Keratinocyte (primary cell): ENCODE measurements around the gene ZW10. TPM values are rescaled to one million over a fixed set of nuclear protein-coding genes. Genes with fewer than 3 reads are reported as not detected.

Experiments used
- DNase-seq: peaks from one replicate; pipeline ENCODE4 v3.0.0-alpha.2; 2011; ENCODE audit warnings: low read depth, missing footprints, low spot score
- FAIRE-seq: peaks from 2 replicates; lab custom pipeline; 2011; peaks lifted over from hg19 to GRCh38; lab: Jason Lieb, UNC
- H2AFZ ChIP-seq: 2 replicates; pipeline ENCODE4 v1.6.0; 2012; ENCODE audit warnings: low read length, control low read depth, inconsistent platforms; ENCODE audit not compliant: control insufficient read depth
- H3K27ac ChIP-seq: 2 replicates; pipeline ENCODE4 v1.5.1; 2011; ENCODE audit warnings: low read length; ENCODE audit not compliant: control insufficient read depth, insufficient read depth
- H3K27me3 ChIP-seq: 3 replicates; pipeline ENCODE4 v1.6.0; 2011; ENCODE audit warnings: low read length; ENCODE audit not compliant: control insufficient read depth, insufficient read depth; ENCODE audit errors: extremely low read depth
- H3K36me3 ChIP-seq, 2 experiments: 2 replicates in 1 of 2; 3 replicates in 1 of 2; pipeline ENCODE4 v1.5.1; 2011; ENCODE audit warnings: low read length in 2 of 2, mild to moderate bottlenecking in 1 of 2; ENCODE audit not compliant: control insufficient read depth in 2 of 2, insufficient read depth in 2 of 2; ENCODE audit errors: extremely low read depth in 1 of 2
- H3K4me1 ChIP-seq: 3 replicates; pipeline ENCODE4 v1.5.1; 2011; ENCODE audit warnings: low read length; ENCODE audit not compliant: control insufficient read depth, insufficient read depth; ENCODE audit errors: extremely low read depth
- H3K4me2 ChIP-seq: 3 replicates; pipeline ENCODE4 v1.6.0; 2011; ENCODE audit warnings: low read depth, low read length; ENCODE audit not compliant: control insufficient read depth, insufficient read depth; ENCODE audit errors: extremely low read depth
- H3K4me3 ChIP-seq, 3 experiments: fragments of 200-600 bp in 1 of 3; sonication (generic) in 1 of 3; 2 replicates in 2 of 3; 3 replicates in 1 of 3; pipeline ENCODE4 v1.5.1; 2011 to 2016; ENCODE audit warnings: low read length in 3 of 3, mild to moderate bottlenecking in 3 of 3, control low read depth in 2 of 3, inconsistent platforms in 1 of 3, low read depth in 1 of 3, mixed read lengths in 1 of 3, mixed run types in 1 of 3, moderate library complexity in 1 of 3; ENCODE audit not compliant: control insufficient read depth in 2 of 3, insufficient read depth in 2 of 3; ENCODE audit errors: extremely low read depth in 1 of 3
- H3K79me2 ChIP-seq: 2 replicates; pipeline ENCODE4 v1.6.0; 2012; ENCODE audit warnings: low read length; ENCODE audit not compliant: control insufficient read depth, insufficient read depth
- H3K9ac ChIP-seq: 3 replicates; pipeline ENCODE4 v1.6.0; 2011; ENCODE audit warnings: low read length; ENCODE audit not compliant: control insufficient read depth, insufficient read depth; ENCODE audit errors: extremely low read depth
- H3K9me1 ChIP-seq: 3 replicates; pipeline ENCODE4 v1.6.0; 2011; ENCODE audit warnings: low read length; ENCODE audit not compliant: control insufficient read depth, insufficient read depth; ENCODE audit errors: extremely low read depth
- H3K9me3 ChIP-seq: 2 replicates; pipeline ENCODE4 v1.5.1; 2012; ENCODE audit warnings: low read depth, low read length; ENCODE audit not compliant: control insufficient read depth
- H4K20me1 ChIP-seq: 3 replicates; pipeline ENCODE4 v1.6.0; 2011; ENCODE audit warnings: low read length; ENCODE audit not compliant: control insufficient read depth, insufficient read depth; ENCODE audit errors: extremely low read depth
- CTCF ChIP-seq, 3 experiments: IDR thresholded peaks in 1 of 3; conservative IDR thresholded peaks in 1 of 3; optimal IDR thresholded peaks in 1 of 3; 2 replicates in 2 of 3; 3 replicates in 1 of 3; pipeline versions ENCODE3 to v1.5.1; 2011; ENCODE audit warnings: low read length in 3 of 3, mild to moderate bottlenecking in 3 of 3, moderate library complexity in 2 of 3, control low read depth in 1 of 3, inconsistent platforms in 1 of 3; ENCODE audit not compliant: insufficient read depth in 2 of 3; ENCODE audit errors: extremely low read depth in 1 of 3
- EZH2 ChIP-seq: IDR thresholded peaks from one replicate; pipeline ENCODE4 v1.6.1; 2012; ENCODE audit warnings: inconsistent platforms, mild to moderate bottlenecking, low read length, moderate library complexity
- dilution Hi-C: fragments of 300-500 bp; cut with MboI; formaldehyde crosslinking; loops from one replicate; pipeline ENCODE4 v1.7.0; 2020; ENCODE audit warnings: low sequenced_read_pairs; ENCODE audit not compliant: extremely low pct_ligation_motif_present
- polyA plus RNA-seq, 5 experiments: library from polyadenylated mRNA; depleted of rRNA in 3 of 5; stranded (reverse) in 3 of 5; stranded (forward) in 1 of 5; unstranded in 1 of 5; fragments of >200 nt; gene quantifications; 1 replicate in 1 of 5; 2 replicates in 3 of 5; 3 replicates in 1 of 5; pipeline versions ENCODE4 v1.2.1 to v1.2.3, GENCODE V29; 2011 to 2012; ENCODE audit warnings: missing spikeins in 2 of 5, low read depth in 1 of 5, low replicate concordance in 1 of 5

The ZW10 gene
- polyA plus RNA-seq, 1 donor (not counting 4 experiments of a cell fraction or from before 2014, with no cell fraction given): 21.3 TPM

DNA sequence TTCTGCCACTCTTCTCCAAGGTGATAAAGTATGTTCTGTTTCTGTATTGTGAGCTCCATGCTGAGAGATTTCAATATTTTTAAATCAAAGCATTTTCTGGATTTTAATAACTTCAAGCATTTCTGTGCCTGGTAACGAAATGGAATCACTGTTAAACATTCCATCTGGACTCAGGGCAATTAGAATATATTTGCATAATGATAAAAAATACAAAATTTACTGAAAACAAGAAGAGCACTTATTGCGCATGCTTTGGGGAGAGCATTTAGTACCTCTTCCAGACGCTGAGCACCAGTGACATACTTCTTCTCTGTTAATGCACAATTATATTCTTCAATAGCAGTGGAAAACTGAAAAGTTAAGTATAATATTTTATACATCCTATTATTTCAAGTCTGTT, 13.3 kb downstream of the ZW10 start:
- Histone ChIP-seq H3K9me3 (no peaks in the 10 kb centered on the region), H3K27ac (no peak overlapping the region), H3K4me2 (no peak overlapping the region), H3K9me1 (no peaks in the 10 kb centered on the region), H3K79me2 (peaks cover 7% of the 10 kb centered on the region), H3K36me3 (peaks cover 3 to 7% of the 10 kb centered on the region in 2 experiments), H2AFZ (no peak overlapping the region), H3K27me3 (no peaks in the 10 kb centered on the region), H3K4me1 (no peaks in the 10 kb centered on the region), H3K4me3 (no peak overlapping the region), H3K9ac (no peak overlapping the region), H4K20me1 (no peaks in the 10 kb centered on the region)
- DNase-seq: no peak
- FAIRE-seq: no peak
- dilution Hi-C loops: no loop called here
- TF ChIP-seq CTCF (optimal IDR thresholded peaks at IDR 0.05 in 1 of 3, IDR thresholded peaks at IDR 0.05 in 1 of 3, conservative IDR thresholded peaks at IDR 0.05 in 1 of 3; ENCODE audit: extremely low read depth in 1 of 3, insufficient read depth in 2 of 3, low read length in 3 of 3): no peak

GRCh38 chr11:113752932-113753331, 20.6 kb downstream of the ZW10 start:
- dilution Hi-C loops: no loop called here
- no peak overlapping the region for H3K27ac ChIP-seq

GRCh38 chr11:113736323-113736722, 37.2 kb downstream of the ZW10 start:
- H3K36me3 ChIP-seq: peaks cover 6 to 16% of the 10 kb centered on the region in 2 experiments
- no peaks in the 10 kb centered on the region for H4K20me1 ChIP-seq
- no peak overlapping the region for H3K4me2 ChIP-seq
- no peak for FAIRE-seq
- H3K27me3 ChIP-seq: no peaks in the 10 kb centered on the region
- H3K4me3 ChIP-seq: no peak overlapping the region
- TF ChIP-seq EZH2 (no peak), CTCF (optimal IDR thresholded peaks at IDR 0.05 in 1 of 3, IDR thresholded peaks at IDR 0.05 in 1 of 3, conservative IDR thresholded peaks at IDR 0.05 in 1 of 3; ENCODE audit: extremely low read depth in 1 of 3, insufficient read depth in 2 of 3, low read length in 3 of 3) (no peak)
- H3K4me1 ChIP-seq: no peaks in the 10 kb centered on the region
- no peak overlapping the region for H3K27ac ChIP-seq
- H3K9ac ChIP-seq: no peak overlapping the region
- dilution Hi-C loops: no loop called here
- no peaks in the 10 kb centered on the region for H3K9me3 ChIP-seq
- no peak overlapping the region for H2AFZ ChIP-seq
- H3K9me1 ChIP-seq: no peaks in the 10 kb centered on the region
- no peak for DNase-seq
- no peaks in the 10 kb centered on the region for H3K79me2 ChIP-seq

More at GRCh38 chr11:113752932-113753331, 20.6 kb downstream of the ZW10 start:
- no peak for TF ChIP-seq EZH2
- Histone ChIP-seq H3K9me1 (no peaks in the 10 kb centered on the region), H4K20me1 (no peaks in the 10 kb centered on the region), H3K4me2 (no peak overlapping the region), H2AFZ (no peak overlapping the region), H3K4me1 (no peaks in the 10 kb centered on the region), H3K36me3 (peaks cover 3 to 17% of the 10 kb centered on the region in 2 experiments), H3K9me3 (no peaks in the 10 kb centered on the region), H3K9ac (no peak overlapping the region), H3K79me2 (no peaks in the 10 kb centered on the region), H3K27me3 (no peaks in the 10 kb centered on the region), H3K4me3 (no peak overlapping the region)
- DNase-seq: no peak
- no peak for FAIRE-seq
